Endometrial microvascular endothelial cells (primary cell): Measurements from ENCODE around the gene DMXL1. TPM values are rescaled to one million over a fixed set of nuclear protein-coding genes. Genes with fewer than 3 reads are reported as not detected.

Source experiments
- total RNA-seq: library from RNA; depleted of rRNA; stranded (reverse); fragments of >200 nt; gene quantifications from one replicate; pipeline ENCODE4 v1.2.3, GENCODE V29; 2015; ENCODE audit errors: inconsistent ontology term

DMXL1 gene
- total RNA-seq, 1 donor from 2014 or later, result 19.8 TPM

Other genes starting within 250 kb of the DMXL1 start
- gene DTWD2, start 82.5 kb upstream of the DMXL1 start, total RNA-seq, result 0.84 TPM